Measurements from ENCODE around the gene ZNF333.

- TF ChIP-seq POLR2A (IDR thresholded peaks at IDR 0.05; ENCODE audit: low read length) (no peak), GATA1 (IDR thresholded peaks at IDR 0.05; ENCODE audit: low read depth, low read length) (no peak)
Observed at GRCh38 chr19:14758816-14759215, 69.0 kb downstream of the ZNF333 start.
